Activated effector memory CD4-positive, alpha-beta T cell treated with Interleukin-2 at 50 U/mL for 16 hours (primary cell): Measurements from ENCODE around the gene PGAM4.
"Not testable (repeated sequence)": the region's sequence is repeated elsewhere in the genome, so short reads cannot be mapped to it uniquely, and the experiment has no call there.

Experiments
- DNase-seq: peaks from one replicate; pipeline ENCODE4 v3.0.0-alpha.2; 2020

Gene PGAM4

DNA sequence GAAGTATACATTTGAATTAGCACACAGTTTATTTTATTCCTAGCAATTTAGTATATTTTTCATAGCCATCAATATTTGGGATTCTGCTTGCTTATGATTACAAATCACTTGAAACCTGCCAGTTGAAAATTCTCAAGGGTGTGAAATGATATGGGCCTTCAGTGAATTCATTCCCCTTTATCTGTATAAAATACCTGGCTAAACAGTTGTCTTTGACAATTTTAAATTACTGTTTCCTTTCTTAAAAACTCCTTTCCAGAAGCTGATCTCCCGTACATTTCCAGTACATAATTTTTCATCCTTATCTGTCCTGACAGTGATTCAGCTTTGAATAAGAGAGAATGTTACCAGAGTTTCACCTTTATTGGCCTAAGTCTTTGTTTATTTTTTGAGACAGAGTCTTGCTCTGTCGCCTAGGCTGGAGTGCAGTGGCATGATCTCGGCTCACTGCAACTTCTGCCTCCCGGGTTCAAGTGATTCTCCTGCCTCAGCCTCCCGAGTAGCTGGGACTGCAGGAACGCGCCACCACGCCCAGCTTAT is 45.0 kb downstream of the PGAM4 start:
- no peak for DNase-seq

DNA sequence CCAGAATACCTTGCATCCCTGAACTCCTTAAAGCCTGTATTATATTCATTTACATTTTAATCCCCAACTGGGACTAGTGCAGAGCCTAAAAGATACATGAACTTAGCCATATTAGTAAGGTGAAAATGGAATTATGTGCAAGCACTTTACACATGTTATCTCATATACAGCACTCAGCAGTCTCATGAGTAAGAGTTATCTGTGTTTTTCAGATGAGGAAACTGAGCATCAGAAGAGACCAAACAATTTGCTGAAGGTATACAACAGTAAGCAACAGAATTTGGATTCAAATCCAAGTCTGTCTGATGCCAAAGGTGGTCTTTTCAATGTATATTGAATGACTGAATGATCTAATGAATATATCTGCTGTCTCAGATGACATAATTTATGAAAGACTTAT is 46.7 kb downstream of the PGAM4 start:
- no peak for DNase-seq

DNA sequence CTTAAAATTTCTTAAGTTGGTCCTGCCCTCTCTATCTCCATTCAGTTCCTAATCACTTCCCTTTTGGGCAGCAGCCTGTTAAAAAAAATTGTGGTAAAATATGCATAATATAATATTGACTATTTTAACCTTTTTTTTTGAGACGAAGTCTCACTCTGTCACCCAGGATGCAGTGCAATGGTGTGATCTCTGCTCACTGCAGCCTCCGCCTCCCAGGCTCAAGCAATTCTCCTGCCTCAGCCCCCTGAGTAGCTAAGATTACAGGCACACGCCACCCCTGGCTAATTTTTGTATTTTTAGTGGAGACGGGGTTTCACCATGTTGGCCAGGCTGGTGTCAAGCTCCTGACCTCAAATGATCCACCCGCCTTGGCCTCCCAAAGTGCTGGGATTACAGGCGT is 50.1 kb downstream of the PGAM4 start:
- not testable (repeated sequence) for DNase-seq

DNA sequence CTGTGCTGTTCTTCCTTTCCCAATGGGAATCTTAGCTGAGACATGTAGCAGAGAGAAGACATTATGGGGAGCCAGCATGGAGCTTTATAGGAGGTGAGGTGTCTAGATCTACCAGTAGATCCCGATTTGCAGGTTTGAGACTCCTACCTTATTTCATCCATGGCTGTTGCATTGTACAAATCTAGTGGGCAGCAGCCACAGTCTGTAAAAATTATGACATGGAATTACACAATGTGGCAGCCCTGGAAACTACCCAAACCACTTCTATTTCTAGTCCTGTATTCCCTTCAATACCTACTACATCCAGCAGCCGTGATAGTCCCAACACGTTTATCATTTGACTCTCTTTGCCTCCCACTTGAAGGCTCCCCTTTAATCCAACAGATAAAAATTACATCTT is 50.9 kb downstream of the PGAM4 start:
- no peak for DNase-seq
